DMS 273 (cell line): ENCODE results near the gene ATP5F1D.

ENCODE experiments used
- DNase-seq: peaks from one replicate; lab custom pipeline; 2025; ENCODE audit not compliant: unreplicated experiment; lab: John Stamatoyannopoulos, UW

ATP5F1D gene

GRCh38 chr19:1256646-1257474 lies 15.3 kb downstream of the ATP5F1D start:
- no peak for DNase-seq

- DNase-seq, result no peak
Measured at GRCh38 chr19:1257475-1258162, 16.1 kb downstream of the ATP5F1D start.

- DNase-seq, result no peak
Measured at GRCh38 chr19:1258163-1258492, 16.6 kb downstream of the ATP5F1D start.

- no peak for DNase-seq
Measured at GRCh38 chr19:1258707-1259205, 17.2 kb downstream of the ATP5F1D start.

- peak; percentile 56 for DNase-seq
Measured at GRCh38 chr19:1259206-1259875, 17.8 kb downstream of the ATP5F1D start.

GRCh38 chr19:1259876-1260748 lies 18.6 kb downstream of the ATP5F1D start:
- no peak for DNase-seq

GRCh38 chr19:1260749-1261537 lies 19.4 kb downstream of the ATP5F1D start:
- peak; percentile 99 for DNase-seq

- DNase-seq, result no peak
Measured at GRCh38 chr19:1261538-1261797, 19.9 kb downstream of the ATP5F1D start.

GRCh38 chr19:1261798-1262622 lies 20.5 kb downstream of the ATP5F1D start:
- DNase-seq, result peak; percentile 71

- no peak for DNase-seq
Measured at GRCh38 chr19:1262623-1263123, 21.1 kb downstream of the ATP5F1D start.

GRCh38 chr19:1263188-1263587 lies 21.6 kb downstream of the ATP5F1D start:
- DNase-seq, result no peak

- peak; percentile 60 for DNase-seq
Measured at GRCh38 chr19:1264801-1265614, 23.5 kb downstream of the ATP5F1D start.

GRCh38 chr19:1265615-1266128 lies 24.1 kb downstream of the ATP5F1D start:
- peak; percentile 64 for DNase-seq

- DNase-seq, result peak; percentile 93
Measured at GRCh38 chr19:1266129-1266915, 24.8 kb downstream of the ATP5F1D start.

- DNase-seq, result peak; percentile 82
Measured at GRCh38 chr19:1266916-1267476, 25.4 kb downstream of the ATP5F1D start.

GRCh38 chr19:1267477-1268225 lies 26.1 kb downstream of the ATP5F1D start:
- peak; percentile 59 for DNase-seq
